ENCODE measurements around the gene GPR32. TPM values are rescaled to one million over a fixed set of nuclear protein-coding genes. Genes with fewer than 3 reads are reported as not detected.
"Not testable (repeated sequence)": the region's sequence is repeated elsewhere in the genome, so short reads cannot be mapped to it uniquely, and the experiment has no call there.

The GPR32 gene
- total RNA-seq, 4 donors from 2014 or later, result not detected

DNA sequence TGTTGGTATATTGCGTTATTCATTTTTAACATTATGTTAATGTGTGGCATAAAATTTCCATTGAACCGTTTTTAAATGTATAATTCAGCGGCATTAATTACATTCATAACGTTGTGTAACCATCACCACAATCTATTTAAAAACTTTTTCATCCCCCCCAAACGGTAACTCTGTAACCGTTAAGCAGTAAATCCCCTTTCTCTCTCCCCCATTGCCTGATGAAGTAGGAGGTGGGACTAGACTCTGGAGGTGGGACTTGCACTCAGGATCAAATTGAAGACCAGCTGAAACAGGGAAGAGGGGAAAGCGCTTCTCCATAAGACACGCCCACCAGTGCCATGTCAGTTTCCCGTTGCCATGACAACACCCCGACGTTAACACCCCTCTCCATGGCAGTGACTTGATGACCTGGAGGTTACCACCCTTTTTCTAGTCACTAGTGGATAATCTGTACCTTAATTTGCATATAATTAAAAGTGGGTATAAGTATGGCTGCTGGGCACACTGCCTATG, 30.3 kb upstream of the GPR32 start:
- TF ChIP-seq POLR2A (IDR thresholded peaks at IDR 0.05), result no peak
- no peaks in the 10 kb centered on the region for H3K4me1 ChIP-seq
- WGBS, 2 donors, result 60 to 66% methylated on average over 11 of the region's 11 CpGs
- no peak overlapping the region for H3K27ac ChIP-seq
- no peaks in the 10 kb centered on the region for H3K27me3 ChIP-seq
- no peaks in the 10 kb centered on the region for H3K36me3 ChIP-seq
- DNase-seq, result no peak
- no peaks in the 10 kb centered on the region for H3K9me3 ChIP-seq
- H3K4me3 ChIP-seq (replicated peaks in 1 of 3), result no peak overlapping the region
- intact Hi-C loops (cut with DNase I), result no loop called here

DNA sequence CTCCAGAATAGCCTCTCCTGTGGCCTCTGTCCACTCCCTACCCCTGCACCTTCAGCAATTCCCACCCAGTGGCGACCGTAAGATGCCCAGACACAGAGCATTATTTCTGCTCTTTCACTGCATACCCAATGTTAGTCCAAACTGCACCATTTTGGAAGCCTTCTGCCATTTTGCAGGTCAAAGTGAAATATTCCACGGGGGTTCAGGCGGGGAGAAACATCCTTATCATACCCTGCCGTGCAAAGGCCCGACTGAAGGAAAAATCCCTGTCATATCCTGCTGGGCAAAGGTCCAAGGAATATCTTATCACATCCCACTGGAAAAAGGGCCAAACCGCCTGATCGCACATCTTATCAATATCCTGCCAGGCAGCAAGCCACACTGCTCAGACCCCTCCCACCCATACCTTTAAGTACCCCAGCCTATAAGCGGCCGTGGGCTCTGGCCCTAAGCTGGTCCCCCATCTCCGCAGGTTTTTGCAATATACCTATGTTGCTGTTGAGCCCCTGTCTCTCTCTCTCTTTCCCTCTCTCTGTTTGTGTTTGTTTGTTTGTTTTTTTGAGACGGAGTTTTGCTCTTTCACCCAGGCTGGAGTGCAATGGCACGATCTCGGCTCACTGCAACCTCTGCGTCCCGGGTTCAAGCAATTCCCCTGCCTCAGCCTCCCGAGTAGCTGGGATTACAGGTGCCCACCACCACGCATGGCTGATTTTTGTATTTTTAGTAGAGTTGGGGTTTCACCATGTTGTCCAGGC, 28.9 kb upstream of the GPR32 start:
- DNase-seq, result no peak
- TF ChIP-seq, protein P1, sequence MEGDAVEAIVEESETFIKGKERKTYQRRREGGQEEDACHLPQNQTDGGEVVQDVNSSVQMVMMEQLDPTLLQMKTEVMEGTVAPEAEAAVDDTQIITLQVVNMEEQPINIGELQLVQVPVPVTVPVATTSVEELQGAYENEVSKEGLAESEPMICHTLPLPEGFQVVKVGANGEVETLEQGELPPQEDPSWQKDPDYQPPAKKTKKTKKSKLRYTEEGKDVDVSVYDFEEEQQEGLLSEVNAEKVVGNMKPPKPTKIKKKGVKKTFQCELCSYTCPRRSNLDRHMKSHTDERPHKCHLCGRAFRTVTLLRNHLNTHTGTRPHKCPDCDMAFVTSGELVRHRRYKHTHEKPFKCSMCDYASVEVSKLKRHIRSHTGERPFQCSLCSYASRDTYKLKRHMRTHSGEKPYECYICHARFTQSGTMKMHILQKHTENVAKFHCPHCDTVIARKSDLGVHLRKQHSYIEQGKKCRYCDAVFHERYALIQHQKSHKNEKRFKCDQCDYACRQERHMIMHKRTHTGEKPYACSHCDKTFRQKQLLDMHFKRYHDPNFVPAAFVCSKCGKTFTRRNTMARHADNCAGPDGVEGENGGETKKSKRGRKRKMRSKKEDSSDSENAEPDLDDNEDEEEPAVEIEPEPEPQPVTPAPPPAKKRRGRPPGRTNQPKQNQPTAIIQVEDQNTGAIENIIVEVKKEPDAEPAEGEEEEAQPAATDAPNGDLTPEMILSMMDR (IDR thresholded peaks at IDR 0.05), result no peak
- no peak for TF ChIP-seq POLR2A (IDR thresholded peaks at IDR 0.05)
- WGBS, 2 donors, result 65 to 70% methylated on average over 18 of the region's 18 CpGs
- Histone ChIP-seq H3K36me3 (no peaks in the 10 kb centered on the region), H3K4me3 (replicated peaks in 1 of 3) (no peak overlapping the region), H3K27me3 (no peaks in the 10 kb centered on the region), H3K9me3 (no peaks in the 10 kb centered on the region), H3K27ac (no peak overlapping the region), H3K4me1 (no peaks in the 10 kb centered on the region)
- intact Hi-C loops (cut with DNase I), result no loop called here

DNA sequence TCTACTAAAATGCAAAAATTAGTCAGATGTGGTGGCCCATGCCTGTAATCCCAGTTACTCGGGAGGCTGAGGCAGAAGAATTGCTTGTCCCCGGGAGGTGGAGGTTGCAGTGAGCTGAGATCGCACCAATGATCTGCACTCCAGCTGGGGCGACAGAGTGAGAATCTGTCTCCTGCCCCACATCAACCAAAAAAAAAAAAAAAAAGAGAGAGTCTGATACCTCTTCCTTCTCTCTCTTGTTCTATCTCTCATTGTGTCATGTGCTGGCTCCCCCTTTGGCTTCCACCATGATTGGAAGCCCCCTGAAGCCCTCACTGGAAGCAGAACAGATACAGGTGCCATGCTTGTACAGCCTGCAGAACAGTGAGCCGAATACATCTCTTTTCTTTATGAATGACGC, 26.7 kb upstream of the GPR32 start:
- Histone ChIP-seq H3K4me1 (no peaks in the 10 kb centered on the region), H3K27me3 (no peaks in the 10 kb centered on the region), H3K9me3 (no peaks in the 10 kb centered on the region), H3K27ac (no peak overlapping the region), H3K4me3 (replicated peaks in 1 of 3) (no peak overlapping the region), H3K36me3 (no peaks in the 10 kb centered on the region)
- intact Hi-C loops (cut with DNase I), result no loop called here
- 86 to 93% methylated on average over 6 of the region's 6 CpGs for WGBS, 2 donors
- no peak for DNase-seq
- TF ChIP-seq, protein P1 (IDR thresholded peaks at IDR 0.05), result no peak
- no peak for TF ChIP-seq POLR2A (IDR thresholded peaks at IDR 0.05)

DNA sequence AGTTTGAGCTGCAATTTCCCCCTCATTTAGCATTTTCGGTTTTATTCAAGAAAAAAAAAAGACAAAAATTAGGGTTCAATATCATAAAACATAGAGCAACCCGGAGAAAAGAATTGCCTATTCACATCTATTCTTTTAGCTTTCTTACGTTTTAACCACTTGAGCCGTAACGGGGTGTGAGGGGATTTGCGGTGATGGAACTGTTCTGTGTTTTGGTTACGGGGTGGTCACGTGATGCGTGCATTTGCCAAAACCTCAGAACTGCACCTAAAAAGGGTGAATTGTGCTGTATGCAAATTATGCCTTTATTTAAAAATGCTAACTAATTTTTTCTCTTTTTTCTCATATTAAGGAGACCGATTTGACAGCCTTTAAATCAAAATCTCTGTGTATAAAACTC, 25.0 kb upstream of the GPR32 start:
- no peaks in the 10 kb centered on the region for H3K4me1 ChIP-seq
- H3K27me3 ChIP-seq, result no peaks in the 10 kb centered on the region
- H3K9me3 ChIP-seq, result no peaks in the 10 kb centered on the region
- H3K36me3 ChIP-seq, result no peaks in the 10 kb centered on the region
- TF ChIP-seq POLR2A (IDR thresholded peaks at IDR 0.05), result no peak
- TF ChIP-seq, protein P1 (IDR thresholded peaks at IDR 0.05), result no peak
- 75% methylated on average over 10 of the region's 10 CpGs for WGBS, 2 donors
- H3K27ac ChIP-seq, result no peak overlapping the region
- no peak overlapping the region for H3K4me3 ChIP-seq (replicated peaks in 1 of 3)
- intact Hi-C loops (cut with DNase I), result no loop called here
- no peak for DNase-seq

DNA sequence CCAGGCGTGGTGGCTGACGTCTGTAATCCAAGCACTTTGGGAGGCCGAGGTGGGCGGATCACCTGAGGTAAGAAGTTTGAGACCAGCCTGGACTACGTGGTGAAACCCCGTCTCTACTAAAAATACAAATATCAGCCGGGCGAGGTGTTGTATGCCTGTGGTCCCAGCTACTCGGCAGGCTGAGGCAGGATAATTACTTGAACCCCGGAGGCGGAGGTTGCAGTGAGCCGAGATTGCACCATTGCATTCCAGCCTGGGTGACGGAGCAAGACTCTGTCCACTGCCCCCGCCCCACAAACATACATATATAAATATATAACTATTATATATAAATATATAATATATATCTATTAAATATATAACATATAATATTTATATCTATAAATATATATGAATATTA, 23.1 kb upstream of the GPR32 start:
- H3K27ac ChIP-seq; H3K36me3 ChIP-seq; H3K27me3 ChIP-seq; H3K9me3 ChIP-seq; H3K4me1 ChIP-seq; H3K4me3 ChIP-seq (replicated peaks in 1 of 3); intact Hi-C loops (cut with DNase I); DNase-seq: not testable (repeated sequence)
- 87% methylated on average over 14 of the region's 14 CpGs for WGBS, 2 donors

DNA sequence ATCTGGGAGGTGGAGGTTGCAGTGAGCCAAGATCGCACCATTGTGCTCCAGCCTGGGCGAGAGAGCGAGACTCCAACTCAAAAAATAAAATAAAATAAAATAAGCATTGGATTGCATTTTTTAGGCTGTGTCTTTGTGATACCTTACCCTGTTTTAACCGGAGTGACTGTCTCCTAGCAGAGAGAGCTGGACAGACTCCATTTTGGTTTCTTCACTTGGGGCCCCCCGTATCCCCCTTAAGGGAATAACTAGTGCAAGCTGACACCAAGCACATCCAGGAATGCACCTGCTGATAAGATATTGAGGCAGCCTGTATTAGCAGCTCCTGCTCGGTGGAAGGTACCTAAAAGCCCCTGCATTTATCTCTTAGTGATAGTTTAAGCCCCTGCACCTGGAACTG, 20.8 kb upstream of the GPR32 start:
- Histone ChIP-seq H3K27me3 (no peaks in the 10 kb centered on the region), H3K36me3 (no peaks in the 10 kb centered on the region), H3K4me1 (no peaks in the 10 kb centered on the region), H3K4me3 (replicated peaks in 1 of 3) (no peak overlapping the region), H3K27ac (no peak overlapping the region), H3K9me3 (no peaks in the 10 kb centered on the region)
- no peak for TF ChIP-seq POLR2A (IDR thresholded peaks at IDR 0.05)
- TF ChIP-seq, protein P1 (IDR thresholded peaks at IDR 0.05), result no peak
- intact Hi-C loops (cut with DNase I), result no loop called here
- 63 to 72% methylated on average over 6 of the region's 6 CpGs for WGBS, 2 donors
- no peak for DNase-seq

Measured in thyroid gland (tissue), 4 donors.